ENCODE measurements around the gene PTDSS2.

PTDSS2 gene

GRCh38 chr11:492427-493226 lies 42.5 kb downstream of the PTDSS2 start:
- no peak for DNase-seq (ENCODE audit: low read depth)

GRCh38 chr11:494761-495536 lies 44.9 kb downstream of the PTDSS2 start:
- no peak for DNase-seq (ENCODE audit: low read depth)

GRCh38 chr11:495537-495931 lies 45.5 kb downstream of the PTDSS2 start:
- no peak for DNase-seq (ENCODE audit: low read depth)

GRCh38 chr11:496834-497564 lies 46.9 kb downstream of the PTDSS2 start:
- no peak for DNase-seq (ENCODE audit: low read depth)

- DNase-seq (ENCODE audit: low read depth), result no peak
Observed at GRCh38 chr11:497565-498296, 47.7 kb downstream of the PTDSS2 start.

GRCh38 chr11:498297-499181 lies 48.5 kb downstream of the PTDSS2 start:
- no peak for DNase-seq (ENCODE audit: low read depth)

GRCh38 chr11:499201-500076 lies 49.4 kb downstream of the PTDSS2 start:
- DNase-seq (ENCODE audit: low read depth), result no peak

- no peak for DNase-seq (ENCODE audit: low read depth)
Observed at GRCh38 chr11:501001-501682, 51.1 kb downstream of the PTDSS2 start.

GRCh38 chr11:501683-502287 lies 51.7 kb downstream of the PTDSS2 start:
- no peak for DNase-seq (ENCODE audit: low read depth)

- DNase-seq (ENCODE audit: low read depth), result no peak
Observed at GRCh38 chr11:502288-503178, 52.5 kb downstream of the PTDSS2 start.

- DNase-seq (ENCODE audit: low read depth), result no peak
Observed at GRCh38 chr11:503179-503981, 53.3 kb downstream of the PTDSS2 start.

- DNase-seq (ENCODE audit: low read depth), result no peak
Observed at GRCh38 chr11:504053-504993, 54.2 kb downstream of the PTDSS2 start.

GRCh38 chr11:504994-505344 lies 54.9 kb downstream of the PTDSS2 start:
- no peak for DNase-seq (ENCODE audit: low read depth)

- DNase-seq (ENCODE audit: low read depth), result peak; percentile 98
Observed at GRCh38 chr11:506238-506994, 56.3 kb downstream of the PTDSS2 start.
